Inflammatory macrophage treated with lipopolysaccharide for 4 hours (primary cell): Measurements from ENCODE around the gene NXPH1.

ENCODE experiments used
- DNase-seq: peaks from one replicate; pipeline ENCODE4 v3.0.0-alpha.2; 2020

The NXPH1 gene

GRCh38 chr7:8433477-8434289 is at the start of gene NXPH1:
Gene NXPH1, plus strand, starts transcription at chr7:8433609.
- no peak for DNase-seq

GRCh38 chr7:8384901-8385300 is 48.5 kb upstream of the NXPH1 start:
- no peak for DNase-seq

GRCh38 chr7:8386926-8387550 is 46.4 kb upstream of the NXPH1 start:
- no peak for DNase-seq

GRCh38 chr7:8387551-8388256 is 45.7 kb upstream of the NXPH1 start:
- DNase-seq, result no peak

- DNase-seq, result no peak
Measured at GRCh38 chr7:8388257-8388625, 45.2 kb upstream of the NXPH1 start.

GRCh38 chr7:8389593-8390261 is 43.7 kb upstream of the NXPH1 start:
- DNase-seq, result no peak

- DNase-seq, result no peak
Measured at GRCh38 chr7:8390262-8390626, 43.2 kb upstream of the NXPH1 start.

GRCh38 chr7:8391353-8392062 is 41.9 kb upstream of the NXPH1 start:
- DNase-seq, result no peak

GRCh38 chr7:8396294-8396693 is 37.1 kb upstream of the NXPH1 start:
- DNase-seq, result no peak

GRCh38 chr7:8408871-8409270 is 24.5 kb upstream of the NXPH1 start:
- DNase-seq, result no peak

GRCh38 chr7:8411103-8411502 is 22.3 kb upstream of the NXPH1 start:
- DNase-seq, result no peak

- no peak for DNase-seq
Measured at GRCh38 chr7:8413600-8413999, 19.8 kb upstream of the NXPH1 start.

GRCh38 chr7:8418629-8419245 is 14.7 kb upstream of the NXPH1 start:
- DNase-seq, result peak; percentile 53

GRCh38 chr7:8422177-8422576 is 11.2 kb upstream of the NXPH1 start:
- no peak for DNase-seq

GRCh38 chr7:8423057-8423456 is 10.4 kb upstream of the NXPH1 start:
- DNase-seq, result no peak

- DNase-seq, result no peak
Measured at GRCh38 chr7:8425223-8425622, 8.2 kb upstream of the NXPH1 start.

GRCh38 chr7:8430643-8431042 is 2.8 kb upstream of the NXPH1 start:
- no peak for DNase-seq

GRCh38 chr7:8434290-8435002 is 1.0 kb downstream of the NXPH1 start:
- no peak for DNase-seq

GRCh38 chr7:8435095-8435494 is 1.7 kb downstream of the NXPH1 start:
- DNase-seq, result no peak

GRCh38 chr7:8435590-8436545 is 2.5 kb downstream of the NXPH1 start:
- no peak for DNase-seq
